Smooth muscle cell (in vitro differentiated cells): ENCODE results near the gene NFAT5. TPM values are rescaled to one million over a fixed set of nuclear protein-coding genes. Genes with fewer than 3 reads are reported as not detected.

Source experiments
- DNase-seq: peaks from one replicate; lab custom pipeline; 2025; ENCODE audit not compliant: unreplicated experiment; lab: John Stamatoyannopoulos, UW
- H2AFZ ChIP-seq: fragments of 200-600 bp; sonication (generic); 2 replicates; pipeline ENCODE4 v1.6.0; 2016; ENCODE audit warnings: antibody characterized with exemption, low read depth, mild to moderate bottlenecking
- H3F3A ChIP-seq: fragments of 200-600 bp; sonication (generic); 2 replicates; pipeline ENCODE4 v1.6.0; 2017; ENCODE audit warnings: antibody characterized with exemption, low read depth
- H3K27ac ChIP-seq: fragments of 200-600 bp; sonication (generic); 2 replicates; pipeline ENCODE4 v1.5.1; 2016; ENCODE audit warnings: low read depth, mild to moderate bottlenecking
- H3K27me3 ChIP-seq: fragments of 200-600 bp; sonication (generic); 2 replicates; pipeline ENCODE4 v1.6.1; 2016; ENCODE audit warnings: low read depth, mild to moderate bottlenecking
- H3K36me3 ChIP-seq: fragments of 200-600 bp; sonication (generic); 2 replicates; pipeline ENCODE4 v1.5.1; 2016; ENCODE audit warnings: low read depth
- H3K4me1 ChIP-seq: fragments of 200-600 bp; sonication (generic); 2 replicates; pipeline ENCODE4 v1.5.1; 2016; ENCODE audit warnings: low read depth
- H3K4me2 ChIP-seq: fragments of 200-600 bp; sonication (generic); 2 replicates; pipeline ENCODE4 v1.6.0; 2016; ENCODE audit warnings: mild to moderate bottlenecking
- H3K4me3 ChIP-seq: fragments of 200-600 bp; sonication (generic); 2 replicates; pipeline ENCODE4 v1.5.1; 2016; ENCODE audit warnings: mild to moderate bottlenecking
- H3K79me2 ChIP-seq: fragments of 200-600 bp; sonication (generic); 2 replicates; pipeline ENCODE4 v1.6.0; 2016; ENCODE audit warnings: low read depth, mild to moderate bottlenecking
- H3K9ac ChIP-seq: fragments of 200-600 bp; sonication (generic); 2 replicates; pipeline ENCODE4 v1.6.0; 2016; ENCODE audit warnings: low read depth
- H3K9me3 ChIP-seq: fragments of 200-600 bp; sonication (generic); replicated peaks from 2 replicates; pipeline ENCODE4 v1.5.1; 2016; ENCODE audit warnings: low read depth
- H4K20me1 ChIP-seq: fragments of 200-600 bp; sonication (generic); 2 replicates; pipeline ENCODE4 v1.6.0; 2016; ENCODE audit warnings: low read depth
- CTCF ChIP-seq: fragments of 200-600 bp; sonication (generic); IDR thresholded peaks from 2 replicates; pipeline ENCODE4 v1.5.1; 2017; ENCODE audit warnings: borderline replicate concordance, mild to moderate bottlenecking, antibody characterized with exemption; ENCODE audit not compliant: insufficient read depth, poor library complexity, severe bottlenecking
- WGBS: methylation state at CpG from one replicate; pipeline ENCODE4 v1.1.7; 2016; ENCODE audit warnings: low lambda C conversion rate; 5-methylcytosine and 5-hydroxymethylcytosine counted together
- polyA plus RNA-seq: library from polyadenylated mRNA; unstranded; fragments of >200 nt; fragmentation: Nextera tagmentation; extraction: Ambion mirVana; gene quantifications from 2 replicates; pipeline ENCODE4 v1.2.1, GENCODE V29; 2016
- total RNA-seq: library from RNA; depleted of rRNA; stranded (reverse); fragments of >200 nt; gene quantifications from 2 replicates; pipeline ENCODE4 v1.2.3, GENCODE V29; 2014

The NFAT5 gene
- total and polyA plus RNA-seq, 2 experiments from 2014 or later, result 4.2 to 44.3 TPM

DNA sequence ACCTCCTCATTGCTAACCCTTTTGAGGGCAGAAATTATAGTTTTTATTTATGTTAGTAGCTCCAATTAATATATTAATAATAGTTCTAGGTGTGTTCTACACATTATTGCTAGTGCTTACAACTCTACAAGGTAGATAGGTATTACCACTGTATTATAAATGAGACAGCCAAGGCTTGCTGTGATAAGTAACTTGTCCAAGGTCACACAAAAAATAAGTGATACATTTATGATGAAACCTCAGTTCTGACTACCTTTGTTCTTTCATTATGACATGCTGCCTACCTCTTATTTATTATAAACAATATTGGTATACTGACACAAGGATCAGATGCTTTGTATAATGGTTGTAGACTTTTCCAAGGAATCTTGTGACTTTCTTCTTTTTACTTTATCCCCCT is 41.2 kb downstream of the NFAT5 start:
- DNase-seq, result no peak
- Histone ChIP-seq H3K79me2 (peaks cover 98% of the 10 kb centered on the region), H3K4me2 (no peak overlapping the region), H3K36me3 (no peaks in the 10 kb centered on the region), H3K9me3 (no peaks in the 10 kb centered on the region), H3K27me3 (no peaks in the 10 kb centered on the region), H3K4me1 (peaks cover 14% of the 10 kb centered on the region), H2AFZ (no peak overlapping the region), H3F3A (no peaks in the 10 kb centered on the region), H3K27ac (no peak overlapping the region), H4K20me1 (peaks cover 100% of the 10 kb centered on the region), H3K4me3 (no peak overlapping the region), H3K9ac (no peak overlapping the region)
- TF ChIP-seq CTCF, result no peak

GRCh38 chr16:69607674-69608073 is 41.9 kb downstream of the NFAT5 start:
- no peak overlapping the region for H2AFZ ChIP-seq
- H4K20me1 ChIP-seq, result peaks cover 100% of the 10 kb centered on the region
- H3K27me3 ChIP-seq, result no peaks in the 10 kb centered on the region
- H3K27ac ChIP-seq, result no peak overlapping the region
- H3K4me3 ChIP-seq, result no peak overlapping the region
- H3K9me3 ChIP-seq, result no peaks in the 10 kb centered on the region
- no peaks in the 10 kb centered on the region for H3F3A ChIP-seq
- H3K79me2 ChIP-seq, result peaks cover 98% of the 10 kb centered on the region
- no peak overlapping the region for H3K9ac ChIP-seq
- H3K4me1 ChIP-seq, result peaks cover 16% of the 10 kb centered on the region
- no peak for DNase-seq
- no peak overlapping the region for H3K4me2 ChIP-seq
- TF ChIP-seq CTCF, result no peak
- H3K36me3 ChIP-seq, result no peaks in the 10 kb centered on the region

GRCh38 chr16:69610356-69610755 is 44.6 kb downstream of the NFAT5 start:
- H2AFZ ChIP-seq, result no peak overlapping the region
- no peaks in the 10 kb centered on the region for H3F3A ChIP-seq
- DNase-seq, result no peak
- H3K4me1 ChIP-seq, result peaks cover 23% of the 10 kb centered on the region
- no peaks in the 10 kb centered on the region for H3K9me3 ChIP-seq
- no peak for TF ChIP-seq CTCF
- H3K79me2 ChIP-seq, result peaks cover 98% of the 10 kb centered on the region
- H3K4me2 ChIP-seq, result no peak overlapping the region
- no peaks in the 10 kb centered on the region for H3K27me3 ChIP-seq
- 76% methylated on average over 1 of the region's 1 CpG for WGBS
- H3K27ac ChIP-seq, result no peak overlapping the region
- H3K36me3 ChIP-seq, result no peaks in the 10 kb centered on the region
- no peak overlapping the region for H3K9ac ChIP-seq
- H4K20me1 ChIP-seq, result peaks cover 100% of the 10 kb centered on the region
- no peak overlapping the region for H3K4me3 ChIP-seq

- H3K27ac ChIP-seq, result no peak overlapping the region
- H4K20me1 ChIP-seq, result peaks cover 100% of the 10 kb centered on the region
- H3K4me2 ChIP-seq, result peak overlapping the region; percentile 6
Observed at GRCh38 chr16:69611103-69611640, 45.4 kb downstream of the NFAT5 start.

More at GRCh38 chr16:69611103-69611640, 45.4 kb downstream of the NFAT5 start:
- Histone ChIP-seq H3K4me3 (no peak overlapping the region), H3K4me1 (peaks cover 23% of the 10 kb centered on the region), H3F3A (no peaks in the 10 kb centered on the region), H3K36me3 (no peaks in the 10 kb centered on the region), H3K27me3 (no peaks in the 10 kb centered on the region), H3K9me3 (no peaks in the 10 kb centered on the region), H2AFZ (no peak overlapping the region), H3K9ac (no peak overlapping the region), H3K79me2 (peaks cover 100% of the 10 kb centered on the region)
- no peak for TF ChIP-seq CTCF
- no peak for DNase-seq
